Astrocyte (in vitro differentiated cells and primary cell): Measurements from ENCODE around the gene SUN2. TPM values are rescaled to one million over a fixed set of nuclear protein-coding genes. Genes with fewer than 3 reads are reported as not detected.

Experiments used
- DNase-seq: peaks from one replicate; pipeline ENCODE4 v3.0.0-alpha.2; 2010; ENCODE audit warnings: low read depth
- FAIRE-seq: peaks from 2 replicates; lab custom pipeline; 2011; peaks lifted over from hg19 to GRCh38; lab: Jason Lieb, UNC
- H2AFZ ChIP-seq: 2 replicates; pipeline ENCODE4 v1.6.0; 2012; ENCODE audit warnings: low read depth, low read length, inconsistent platforms
- H3K27ac ChIP-seq: 2 replicates; pipeline ENCODE4 v1.5.1; 2011; ENCODE audit warnings: low read depth, low read length, inconsistent platforms
- H3K27me3 ChIP-seq: 2 replicates; pipeline ENCODE4 v1.6.0; 2011; ENCODE audit warnings: low read length, inconsistent platforms; ENCODE audit not compliant: insufficient read depth
- H3K36me3 ChIP-seq: 2 replicates; pipeline ENCODE4 v1.5.1; 2011; ENCODE audit warnings: low read length, inconsistent platforms; ENCODE audit not compliant: insufficient read depth
- H3K4me1 ChIP-seq: 2 replicates; pipeline ENCODE4 v1.5.1; 2011; ENCODE audit warnings: low read length, inconsistent platforms; ENCODE audit not compliant: insufficient read depth
- H3K4me2 ChIP-seq: 2 replicates; pipeline ENCODE4 v1.6.0; 2012; ENCODE audit warnings: low read length, inconsistent platforms
- H3K4me3 ChIP-seq: 2 replicates; pipeline ENCODE4 v1.5.1; 2011; ENCODE audit warnings: low read depth, mild to moderate bottlenecking, low read length, inconsistent platforms; ENCODE audit not compliant: insufficient read depth
- H3K79me2 ChIP-seq: 2 replicates; pipeline ENCODE4 v1.6.0; 2012; ENCODE audit warnings: mild to moderate bottlenecking, low read length, inconsistent platforms; ENCODE audit not compliant: insufficient read depth
- H3K9ac ChIP-seq: 2 replicates; pipeline ENCODE4 v1.6.0; 2012; ENCODE audit warnings: mild to moderate bottlenecking, low read length, inconsistent platforms
- H3K9me3 ChIP-seq: 2 replicates; pipeline ENCODE4 v1.5.1; 2012; ENCODE audit warnings: low read depth, mild to moderate bottlenecking, low read length, inconsistent platforms; ENCODE audit not compliant: insufficient read depth
- H4K20me1 ChIP-seq: 2 replicates; pipeline ENCODE4 v1.6.0; 2012; ENCODE audit warnings: low read length, inconsistent platforms; ENCODE audit not compliant: insufficient read depth
- H3K27ac Mint-ChIP-seq: one replicate; pipeline ENCODE4 v1.8.0; 2021; ENCODE audit warnings: mild to moderate bottlenecking, mixed read lengths; ENCODE audit not compliant: unreplicated experiment
- H3K27me3 Mint-ChIP-seq: one replicate; pipeline ENCODE4 v1.8.0; 2021; ENCODE audit warnings: low read depth, mixed read lengths; ENCODE audit not compliant: unreplicated experiment
- H3K36me3 Mint-ChIP-seq: one replicate; pipeline ENCODE4 v1.8.0; 2021; ENCODE audit warnings: low read depth, mixed read lengths; ENCODE audit not compliant: unreplicated experiment
- H3K4me1 Mint-ChIP-seq: one replicate; pipeline ENCODE4 v1.8.0; 2021; ENCODE audit warnings: low read depth, mixed read lengths; ENCODE audit not compliant: unreplicated experiment
- H3K4me3 Mint-ChIP-seq: one replicate; pipeline ENCODE4 v1.8.0; 2021; ENCODE audit warnings: mild to moderate bottlenecking, moderate library complexity, mixed read lengths; ENCODE audit not compliant: unreplicated experiment
- H3K9me3 Mint-ChIP-seq: one replicate; pipeline ENCODE4 v1.8.0; 2021; ENCODE audit warnings: mild to moderate bottlenecking, mixed read lengths; ENCODE audit not compliant: unreplicated experiment
- EZH2 ChIP-seq: IDR thresholded peaks from 2 replicates; pipeline ENCODE4 v1.6.1; 2012; ENCODE audit warnings: mild to moderate bottlenecking, low read length, inconsistent platforms; ENCODE audit not compliant: insufficient read depth
- total RNA-seq: library from RNA; stranded (reverse); gene quantifications from 2 replicates; pipeline ENCODE4 v1.2.1, GENCODE V29; 2021
- TF ChIP-seq, protein P1 (sequence below): IDR thresholded peaks from 2 replicates; pipeline ENCODE4 v1.5.1; 2011; ENCODE audit warnings: low read depth, mild to moderate bottlenecking, inconsistent platforms, low read length, moderate library complexity; ENCODE audit not compliant: insufficient read depth

The SUN2 gene
- total RNA-seq, 1 donor from 2014 or later = 46.5 TPM

DNA sequence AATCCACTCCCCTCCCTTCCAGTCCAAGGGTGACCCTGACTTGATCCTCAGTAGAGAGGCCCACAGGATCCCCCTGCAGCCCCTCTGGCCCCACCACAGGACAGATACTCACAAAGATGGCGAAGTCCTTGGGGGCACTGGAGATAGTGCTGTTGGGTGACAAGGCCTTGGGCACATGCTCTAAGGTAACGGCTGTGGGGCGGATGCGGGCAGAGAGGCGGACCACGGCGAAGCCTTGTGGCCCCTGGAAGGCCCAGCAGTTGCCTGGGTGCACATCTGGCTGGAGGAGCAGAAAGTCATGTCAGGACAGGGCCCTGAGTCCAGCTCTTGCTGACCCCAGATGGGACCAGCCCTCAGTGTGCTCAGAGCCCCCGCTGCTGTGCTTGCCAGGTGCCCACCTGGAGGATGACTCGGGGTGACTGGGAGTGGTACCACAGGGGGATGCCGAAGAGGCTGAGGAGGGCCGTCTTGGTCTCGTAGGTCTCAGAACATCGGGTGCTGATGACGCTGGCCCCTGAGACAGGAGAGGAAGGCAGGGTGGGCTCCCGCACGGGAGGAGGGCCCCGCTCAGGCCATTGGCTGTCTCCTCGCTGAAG lies 17.2 kb downstream of the SUN2 start:
- H3K27ac Mint-ChIP-seq = no peak overlapping the region
- no peak overlapping the region for H3K4me3 Mint-ChIP-seq
- TF ChIP-seq, protein P1, sequence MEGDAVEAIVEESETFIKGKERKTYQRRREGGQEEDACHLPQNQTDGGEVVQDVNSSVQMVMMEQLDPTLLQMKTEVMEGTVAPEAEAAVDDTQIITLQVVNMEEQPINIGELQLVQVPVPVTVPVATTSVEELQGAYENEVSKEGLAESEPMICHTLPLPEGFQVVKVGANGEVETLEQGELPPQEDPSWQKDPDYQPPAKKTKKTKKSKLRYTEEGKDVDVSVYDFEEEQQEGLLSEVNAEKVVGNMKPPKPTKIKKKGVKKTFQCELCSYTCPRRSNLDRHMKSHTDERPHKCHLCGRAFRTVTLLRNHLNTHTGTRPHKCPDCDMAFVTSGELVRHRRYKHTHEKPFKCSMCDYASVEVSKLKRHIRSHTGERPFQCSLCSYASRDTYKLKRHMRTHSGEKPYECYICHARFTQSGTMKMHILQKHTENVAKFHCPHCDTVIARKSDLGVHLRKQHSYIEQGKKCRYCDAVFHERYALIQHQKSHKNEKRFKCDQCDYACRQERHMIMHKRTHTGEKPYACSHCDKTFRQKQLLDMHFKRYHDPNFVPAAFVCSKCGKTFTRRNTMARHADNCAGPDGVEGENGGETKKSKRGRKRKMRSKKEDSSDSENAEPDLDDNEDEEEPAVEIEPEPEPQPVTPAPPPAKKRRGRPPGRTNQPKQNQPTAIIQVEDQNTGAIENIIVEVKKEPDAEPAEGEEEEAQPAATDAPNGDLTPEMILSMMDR = no peak
- TF ChIP-seq EZH2 = no peak
- no peak overlapping the region for H3K4me2 ChIP-seq
- no peak overlapping the region for H3K9ac ChIP-seq
- H3K27me3 Mint-ChIP-seq = no peaks in the 10 kb centered on the region
- no peaks in the 10 kb centered on the region for H3K79me2 ChIP-seq
- DNase-seq (no peak), FAIRE-seq (no peak)
- H3K36me3 ChIP-seq = peaks cover 36% of the 10 kb centered on the region
- H3K9me3 ChIP-seq = no peaks in the 10 kb centered on the region
- H4K20me1 ChIP-seq = peaks cover 24% of the 10 kb centered on the region
- H3K9me3 Mint-ChIP-seq = no peaks in the 10 kb centered on the region
- peaks cover 3% of the 10 kb centered on the region for H3K4me1 ChIP-seq
- H3K27me3 ChIP-seq = no peaks in the 10 kb centered on the region
- H3K27ac ChIP-seq = no peak overlapping the region
- H2AFZ ChIP-seq = no peak overlapping the region
- H3K4me3 ChIP-seq = no peak overlapping the region
- H3K36me3 Mint-ChIP-seq = peaks cover 25% of the 10 kb centered on the region
- peaks cover 7% of the 10 kb centered on the region for H3K4me1 Mint-ChIP-seq

DNA sequence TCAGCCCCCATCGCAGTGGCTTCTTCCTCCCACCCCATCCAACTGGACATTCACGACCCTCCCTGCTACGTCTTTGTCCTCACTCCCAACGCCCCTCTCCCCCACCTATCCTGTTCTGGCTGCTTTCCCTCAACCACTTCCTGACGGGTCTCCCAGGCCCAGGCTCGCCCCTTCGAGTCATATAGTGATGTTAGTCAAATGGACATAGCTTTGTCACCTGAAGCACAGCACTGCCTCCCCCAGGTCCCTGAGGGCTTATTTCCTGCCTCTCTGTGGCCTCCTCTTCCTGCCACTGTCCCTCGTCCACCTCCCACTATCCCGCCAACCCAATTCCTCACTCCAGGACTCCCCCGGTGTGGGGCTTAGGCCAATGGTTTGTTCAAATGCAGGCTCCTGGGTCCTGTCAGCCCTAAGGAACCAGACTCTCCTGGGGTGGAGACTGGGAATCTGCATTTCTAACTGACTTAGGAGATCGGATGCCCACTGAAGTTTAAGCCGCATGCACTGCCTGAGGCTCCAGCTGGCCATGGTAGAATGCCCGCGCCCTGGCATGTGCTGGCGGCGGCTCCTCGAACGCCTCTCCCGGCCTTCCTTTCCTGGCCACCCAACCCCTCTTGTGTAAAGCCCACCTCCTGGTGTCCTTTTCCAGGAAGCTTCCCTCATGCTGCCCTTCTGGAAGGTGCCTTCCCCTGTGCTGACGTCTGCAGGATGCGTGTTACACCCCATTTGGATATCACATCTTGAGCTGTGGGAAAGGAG lies 18.3 kb downstream of the SUN2 start:
- peaks cover 24% of the 10 kb centered on the region for H3K36me3 Mint-ChIP-seq
- H3K9me3 Mint-ChIP-seq = no peaks in the 10 kb centered on the region
- H3K4me3 Mint-ChIP-seq = peak overlapping the region; percentile 12
- no peak overlapping the region for H2AFZ ChIP-seq
- peaks cover 3% of the 10 kb centered on the region for H3K4me1 ChIP-seq
- no peaks in the 10 kb centered on the region for H3K79me2 ChIP-seq
- peaks cover 30% of the 10 kb centered on the region for H3K36me3 ChIP-seq
- no peak for TF ChIP-seq EZH2
- TF ChIP-seq, protein P1 = no peak
- H3K27ac Mint-ChIP-seq = peak overlapping the region; percentile 86
- no peak overlapping the region for H3K4me2 ChIP-seq
- DNase-seq (no peak), FAIRE-seq (no peak)
- H4K20me1 ChIP-seq = peaks cover 31% of the 10 kb centered on the region
- peaks cover 7% of the 10 kb centered on the region for H3K4me1 Mint-ChIP-seq
- H3K27me3 Mint-ChIP-seq = no peaks in the 10 kb centered on the region
- no peak overlapping the region for H3K4me3 ChIP-seq
- no peak overlapping the region for H3K27ac ChIP-seq
- no peaks in the 10 kb centered on the region for H3K9me3 ChIP-seq
- H3K9ac ChIP-seq = no peak overlapping the region
- H3K27me3 ChIP-seq = no peaks in the 10 kb centered on the region

- Histone ChIP-seq H3K27me3 (no peaks in the 10 kb centered on the region), H3K36me3 (peaks cover 22% of the 10 kb centered on the region), H3K4me3 (no peak overlapping the region), H2AFZ (no peak overlapping the region), H3K27ac (no peak overlapping the region), H3K4me1 (peaks cover 3% of the 10 kb centered on the region), H3K4me2 (no peak overlapping the region), H4K20me1 (peaks cover 38% of the 10 kb centered on the region), H3K9ac (no peak overlapping the region), H3K9me3 (no peaks in the 10 kb centered on the region), H3K79me2 (no peaks in the 10 kb centered on the region)
- H3K27ac Mint-ChIP-seq = no peak overlapping the region
- H3K27me3 Mint-ChIP-seq = no peaks in the 10 kb centered on the region
- H3K9me3 Mint-ChIP-seq = no peaks in the 10 kb centered on the region
- FAIRE-seq (no peak), DNase-seq (no peak)
- TF ChIP-seq, protein P1 = no peak
- TF ChIP-seq EZH2 = no peak
- H3K4me3 Mint-ChIP-seq = no peak overlapping the region
- peaks cover 16% of the 10 kb centered on the region for H3K36me3 Mint-ChIP-seq
- peaks cover 7% of the 10 kb centered on the region for H3K4me1 Mint-ChIP-seq
Measured at GRCh38 chr22:38736257-38736570, 19.6 kb downstream of the SUN2 start.
